GM21515 (cell line): ENCODE measurements around the gene FARS2.

ENCODE experiments used
- ATAC-seq: cut with Tn5 transposase; IDR thresholded peaks from one replicate; pipeline ENCODE4 v1.9.1; 2021; ENCODE audit not compliant: unreplicated experiment

Gene FARS2

GRCh38 chr6:5260661-5261544, at the start of gene FARS2, which contains the start of gene LYRM4:
Gene FARS2, plus strand, starts transcription at chr6:5261513.
Gene LYRM4, minus strand, starts transcription at chr6:5260950. Its CDS starts 217 bp downstream, at chr6:5260733.
- ATAC-seq: peak; percentile 75

GRCh38 chr6:5213836-5214235, 47.5 kb upstream of the FARS2 start:
- no peak for ATAC-seq

GRCh38 chr6:5214570-5215052, 46.7 kb upstream of the FARS2 start:
- ATAC-seq: no peak

GRCh38 chr6:5215159-5215558, 46.2 kb upstream of the FARS2 start:
- ATAC-seq: no peak

GRCh38 chr6:5215799-5216198, 45.5 kb upstream of the FARS2 start:
- no peak for ATAC-seq

GRCh38 chr6:5217356-5217755, 44.0 kb upstream of the FARS2 start:
- no peak for ATAC-seq

- ATAC-seq: no peak
Measured at GRCh38 chr6:5219011-5219691, 42.2 kb upstream of the FARS2 start.

- ATAC-seq: no peak
Measured at GRCh38 chr6:5220443-5220842, 40.9 kb upstream of the FARS2 start.

- no peak for ATAC-seq
Measured at GRCh38 chr6:5223309-5223708, 38.0 kb upstream of the FARS2 start.

- no peak for ATAC-seq
Measured at GRCh38 chr6:5229356-5229755, 32.0 kb upstream of the FARS2 start.

GRCh38 chr6:5230081-5230480, 31.2 kb upstream of the FARS2 start:
- no peak for ATAC-seq

GRCh38 chr6:5231289-5231688, 30.0 kb upstream of the FARS2 start:
- ATAC-seq: no peak

GRCh38 chr6:5234874-5235273, 26.4 kb upstream of the FARS2 start:
- ATAC-seq: no peak

- ATAC-seq: no peak
Measured at GRCh38 chr6:5235830-5236229, 25.5 kb upstream of the FARS2 start.

- no peak for ATAC-seq
Measured at GRCh38 chr6:5237805-5238204, 23.5 kb upstream of the FARS2 start.

GRCh38 chr6:5238336-5238735, 23.0 kb upstream of the FARS2 start:
- no peak for ATAC-seq

GRCh38 chr6:5241252-5241651, 20.1 kb upstream of the FARS2 start:
- ATAC-seq: no peak

- ATAC-seq: no peak
Measured at GRCh38 chr6:5243069-5243468, 18.2 kb upstream of the FARS2 start.

GRCh38 chr6:5246141-5247097, 14.9 kb upstream of the FARS2 start:
- ATAC-seq: no peak

- ATAC-seq: no peak
Measured at GRCh38 chr6:5247201-5247600, 14.1 kb upstream of the FARS2 start.
